H1 (cell line): ENCODE data around the gene PELI2. TPM values are rescaled to one million over a fixed set of nuclear protein-coding genes. Genes with fewer than 3 reads are reported as not detected.

Source experiments
- CHD7 ChIP-seq: fragments of 300-600 bp; sonication (generic); IDR thresholded peaks from 2 replicates; pipeline ENCODE4 v1.7.1; 2012; ENCODE audit warnings: low read length, moderate library complexity, mild to moderate bottlenecking, inconsistent platforms; ENCODE audit not compliant: insufficient replicate concordance
- polyA plus RNA-seq, 7 experiments: library from polyadenylated mRNA; depleted of rRNA in 3 of 7; stranded (reverse) in 5 of 7; unstranded in 2 of 7; fragments of >200 nt in 5 of 7; fragments of 200-250 nt in 2 of 7; gene quantifications; 1 replicate in 5 of 7; 2 replicates in 1 of 7; 4 replicates in 1 of 7; pipeline versions ENCODE4 v1.2.1 to v1.2.3, GENCODE V29; 2011 to 2013; ENCODE audit warnings: missing spikeins in 2 of 7, mixed read lengths in 2 of 7
- total RNA-seq: library from RNA; stranded (reverse); fragmentation: NEBNext Ultra II Directional; extraction: Animal tissue kit (Norgen Biotek cat#: 25700); gene quantifications from 2 replicates; pipeline ENCODE4 v1.2.1, GENCODE V29; 2021

Gene PELI2
- total and polyA plus RNA-seq, 2 of the 8 experiments (the other 6 are each of a cell fraction or from before 2014, with no cell fraction given), result 14.6 to 25.7 TPM

DNA sequence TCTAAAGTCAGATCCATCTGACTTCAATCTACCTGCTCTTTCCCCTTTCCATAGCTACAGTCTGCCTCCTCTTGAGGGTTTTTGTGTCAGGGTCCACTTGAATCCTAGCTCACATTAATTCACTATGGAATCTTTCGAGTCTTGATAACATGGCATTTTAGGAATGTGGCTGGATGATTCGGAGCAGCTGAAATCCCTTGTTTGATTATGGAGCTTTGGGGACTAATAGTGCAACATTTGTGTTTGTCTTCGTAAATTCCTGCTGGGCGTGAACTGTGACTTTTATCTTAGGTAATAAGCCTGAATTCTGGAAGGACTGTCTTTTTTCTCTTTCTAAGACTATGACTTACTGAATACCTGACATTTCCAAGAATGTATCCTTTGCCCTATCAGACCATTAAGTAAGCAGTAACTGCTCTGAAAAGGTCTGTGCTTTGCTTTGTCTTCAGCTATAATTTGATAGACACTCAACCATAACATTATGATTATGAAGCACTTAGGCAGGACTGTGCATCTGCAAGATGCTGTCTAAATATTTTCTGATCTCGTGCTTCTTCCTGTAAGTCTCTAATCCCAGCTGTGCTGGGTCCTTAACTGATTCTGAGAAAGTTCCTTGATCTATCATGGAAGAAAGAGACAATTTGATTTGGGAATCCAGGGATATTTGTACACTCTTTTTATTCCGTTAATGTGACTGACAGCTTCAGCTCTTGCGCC lies 19.0 kb upstream of the PELI2 start (continued):
- no peak for TF ChIP-seq CHD7
